ENCODE results near the gene NYAP1. TPM values are rescaled to one million over a fixed set of nuclear protein-coding genes. Genes with fewer than 3 reads are reported as not detected.
A peak's percentile ranks its signal among the peaks of the same experiment; 100 is the strongest.
"Not testable (repeated sequence)": the region's sequence is repeated elsewhere in the genome, so short reads cannot be mapped to it uniquely, and the experiment has no call there.

The NYAP1 gene
- polyA plus RNA-seq, 3 donors: 1.6 to 2.9 (median 2.4) TPM

DNA sequence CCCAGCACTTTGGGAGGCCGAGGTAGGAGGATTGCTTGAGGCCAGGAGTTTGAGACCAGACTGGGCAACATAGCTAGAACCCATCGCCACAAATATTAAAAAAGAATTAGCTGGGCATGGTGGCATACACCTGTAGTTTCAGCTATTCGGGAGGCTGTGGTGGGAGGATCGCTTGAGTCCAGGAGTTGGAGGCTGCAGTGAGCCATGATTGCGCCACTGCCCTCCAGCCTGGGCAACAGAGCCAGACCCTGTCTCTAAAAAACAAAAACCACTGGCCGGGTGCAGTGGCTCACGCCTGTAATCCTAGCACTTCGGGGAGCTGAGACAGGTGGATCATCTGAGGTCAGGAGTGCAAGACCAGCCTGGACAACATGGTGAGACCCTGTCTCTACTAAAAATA is 29.9 kb upstream of the NYAP1 start:
- not testable (repeated sequence) for DNase-seq (ENCODE audit: extremely low read depth in 1 of 11, low read depth in 9 of 11, low spot score in 4 of 11)

- no peak for DNase-seq (ENCODE audit: extremely low read depth in 1 of 11, low read depth in 9 of 11, low spot score in 4 of 11)
Observed at GRCh38 chr7:100455206-100455605, 28.5 kb upstream of the NYAP1 start.

DNA sequence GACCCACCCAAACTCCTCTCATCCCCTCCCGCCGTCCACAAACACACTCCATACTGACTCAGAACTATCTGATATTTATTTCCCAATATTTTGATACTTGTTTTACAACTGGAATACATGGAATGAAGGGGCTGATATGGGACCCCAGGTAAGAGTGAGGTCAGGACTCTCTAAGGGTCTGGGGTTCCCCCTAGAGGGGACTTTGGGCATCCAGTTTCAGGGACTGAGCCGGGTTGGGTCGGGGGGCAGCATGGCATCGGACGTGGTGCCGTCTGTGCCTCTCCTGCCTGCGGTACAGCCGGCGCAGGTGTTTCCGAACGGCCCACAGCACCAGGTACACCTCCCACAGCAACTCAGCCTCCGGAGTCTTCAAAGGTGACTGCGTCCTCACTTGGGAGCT is 27.2 kb upstream of the NYAP1 start:
- DNase-seq (ENCODE audit: extremely low read depth in 1 of 11, low read depth in 9 of 11, low spot score in 4 of 11): no peak

DNA sequence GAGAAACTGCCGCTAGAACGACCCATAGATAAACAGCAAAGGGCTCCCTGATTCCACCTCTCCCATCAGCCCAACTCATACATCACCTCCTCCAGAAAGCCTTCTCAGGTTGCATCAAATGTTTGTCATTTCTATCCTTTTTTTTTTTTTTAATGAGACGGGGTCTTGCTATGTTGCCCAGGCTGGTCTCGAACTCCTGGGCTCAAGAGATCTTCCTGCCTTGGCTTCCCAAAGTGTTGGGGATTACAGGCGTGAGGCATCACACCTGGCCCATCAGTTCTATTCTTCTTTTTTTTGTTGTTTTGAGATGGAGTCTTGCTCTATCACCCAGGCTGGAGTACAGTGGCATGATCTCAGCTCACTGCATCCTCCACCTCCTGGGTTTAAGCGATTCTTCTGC is 26.7 kb upstream of the NYAP1 start:
- DNase-seq (ENCODE audit: extremely low read depth in 1 of 11, low read depth in 9 of 11, low spot score in 4 of 11): no peak

GRCh38 chr7:100464210-100464660 is 19.5 kb upstream of the NYAP1 start, which contains the start of gene SPACDR:
Gene SPACDR (minus strand): TSS chr7:100464260. CDS start chr7:100464025, 235 bp downstream.
- no peak for DNase-seq (ENCODE audit: extremely low read depth in 1 of 11, low read depth in 9 of 11, low spot score in 4 of 11)

- DNase-seq (ENCODE audit: extremely low read depth in 1 of 11, low read depth in 9 of 11, low spot score in 4 of 11): no peak
Observed at GRCh38 chr7:100464791-100465190, 18.9 kb upstream of the NYAP1 start.

GRCh38 chr7:100465299-100465698 is 18.4 kb upstream of the NYAP1 start:
- no peak for DNase-seq (ENCODE audit: extremely low read depth in 1 of 11, low read depth in 9 of 11, low spot score in 4 of 11)

GRCh38 chr7:100465702-100466311 is 17.9 kb upstream of the NYAP1 start:
- DNase-seq (ENCODE audit: extremely low read depth in 1 of 11, low read depth in 9 of 11, low spot score in 4 of 11): peak in 4 of 11 donors; percentile 51 to 66 (median 60)

DNA sequence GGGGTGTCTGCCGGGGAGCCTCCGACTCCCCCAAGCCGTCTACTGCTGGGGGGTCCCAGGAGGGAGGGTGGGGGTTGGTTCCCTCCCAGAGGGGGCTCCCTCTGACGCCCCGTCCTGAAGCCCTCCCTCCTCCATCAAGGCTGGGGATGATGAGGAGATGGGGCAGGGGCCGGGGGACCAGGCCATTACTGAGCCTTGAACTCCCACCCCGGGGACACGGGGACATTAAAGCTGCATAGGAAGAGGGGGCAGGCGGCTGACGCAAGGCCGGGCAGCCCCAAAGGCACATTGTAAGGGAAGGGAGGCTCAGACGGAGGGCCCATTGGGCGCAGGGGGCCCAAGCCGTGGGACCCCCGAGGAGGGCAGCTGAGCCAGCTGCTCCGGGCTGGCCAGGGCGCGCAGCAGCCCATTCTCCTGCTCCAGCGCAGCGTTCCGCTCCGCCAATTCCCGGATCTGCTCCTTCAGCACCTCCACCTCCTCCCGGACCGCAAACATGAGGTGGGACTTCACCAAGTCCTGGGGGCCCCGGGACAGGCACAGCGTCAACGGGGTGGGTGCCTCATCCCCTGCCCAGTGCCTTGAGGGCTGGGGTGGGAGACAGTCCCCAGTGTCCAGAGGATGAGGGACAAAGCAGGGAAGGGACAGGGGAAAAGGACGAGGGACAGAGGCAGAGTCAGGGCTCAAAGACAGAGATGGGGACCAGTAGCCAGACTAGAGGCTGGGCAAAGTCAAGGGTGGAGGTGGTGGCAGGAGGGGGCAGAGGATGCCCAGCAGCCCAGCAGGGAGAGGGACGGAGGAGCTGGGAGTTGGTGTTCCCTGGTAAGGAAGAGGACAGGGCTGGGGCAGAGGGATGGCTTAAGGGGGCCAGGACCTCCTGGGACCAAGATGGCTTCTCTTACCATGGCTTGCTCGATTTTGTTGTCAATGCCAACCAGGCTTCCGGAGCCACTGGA is 16.8 kb upstream of the NYAP1 start:
- no peak for DNase-seq (ENCODE audit: extremely low read depth in 1 of 11, low read depth in 9 of 11, low spot score in 4 of 11)

GRCh38 chr7:100467638-100468373 is 15.9 kb upstream of the NYAP1 start:
- DNase-seq (ENCODE audit: extremely low read depth in 1 of 11, low read depth in 9 of 11, low spot score in 4 of 11): no peak

DNA sequence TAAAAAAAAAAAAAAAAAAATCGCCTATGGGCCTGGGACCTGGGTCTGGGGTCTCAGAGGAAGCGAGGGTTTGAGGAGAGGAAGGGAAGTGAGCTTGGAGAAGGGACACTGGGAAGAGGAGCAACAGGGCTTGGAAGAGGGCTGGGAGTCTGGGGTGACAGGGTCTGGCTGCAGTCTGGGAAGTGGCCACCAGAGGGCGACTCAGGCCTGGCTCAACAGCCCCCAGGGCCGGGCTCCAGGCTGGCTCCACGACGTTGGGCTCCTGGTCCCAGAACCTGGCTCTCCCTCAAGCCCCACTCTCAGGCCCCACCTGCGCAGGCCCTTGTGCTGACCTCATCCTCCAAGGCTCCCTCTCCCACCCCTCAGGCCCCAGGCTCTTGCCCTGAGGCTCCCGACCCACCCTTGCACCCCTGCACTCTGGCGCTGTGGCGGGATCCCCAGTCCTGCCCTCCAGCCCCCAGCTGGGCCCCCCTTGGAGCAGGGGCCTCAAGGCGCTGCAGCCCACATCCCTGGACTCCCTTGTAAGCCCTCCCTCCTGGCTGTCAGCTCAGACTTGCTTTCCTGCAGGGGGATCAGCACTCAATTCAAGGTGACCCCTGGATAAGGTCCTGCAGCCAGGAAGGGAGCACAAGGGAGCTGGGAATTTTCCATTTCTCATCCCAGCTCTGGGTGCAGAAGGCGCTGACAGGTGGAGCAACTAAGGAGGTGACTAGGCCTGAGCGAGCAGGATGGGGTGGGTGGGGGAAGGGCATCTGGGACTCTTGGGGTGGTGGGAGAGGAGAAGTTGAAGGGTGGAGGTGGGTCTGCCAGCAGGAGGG is 14.3 kb upstream of the NYAP1 start:
- peak in 3 of 11 donors; percentile 66 to 79 (median 70) for DNase-seq (ENCODE audit: extremely low read depth in 1 of 11, low read depth in 9 of 11, low spot score in 4 of 11)

DNA sequence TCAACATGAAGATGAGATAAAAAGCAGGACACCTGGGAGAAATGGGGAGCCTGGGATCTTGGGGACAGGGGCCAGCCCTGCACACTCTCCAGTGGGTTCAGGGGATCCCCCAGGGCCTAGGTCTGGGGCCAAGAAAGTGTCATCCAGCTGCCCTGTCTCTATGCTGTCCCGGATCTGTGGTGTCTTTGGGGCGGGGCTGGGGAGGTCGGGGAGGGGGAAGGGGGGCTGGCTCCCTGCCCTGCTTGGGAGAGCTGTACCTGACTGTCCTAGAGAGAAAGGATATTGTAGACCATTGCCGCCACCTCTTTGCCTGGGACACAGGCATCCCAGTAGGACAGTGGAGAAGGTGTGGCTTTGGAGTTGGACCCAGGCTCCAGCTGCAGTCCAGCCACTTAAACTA is 12.7 kb upstream of the NYAP1 start:
- no peak for DNase-seq (ENCODE audit: extremely low read depth in 1 of 11, low read depth in 9 of 11, low spot score in 4 of 11)

- DNase-seq (ENCODE audit: extremely low read depth in 1 of 11, low read depth in 9 of 11, low spot score in 4 of 11): no peak
Observed at GRCh38 chr7:100472121-100472851, 11.4 kb upstream of the NYAP1 start.

- no peak for DNase-seq (ENCODE audit: extremely low read depth in 1 of 11, low read depth in 9 of 11, low spot score in 4 of 11)
Observed at GRCh38 chr7:100472854-100473499, 10.8 kb upstream of the NYAP1 start.

GRCh38 chr7:100475549-100475948 is 8.2 kb upstream of the NYAP1 start:
- DNase-seq (ENCODE audit: extremely low read depth in 1 of 11, low read depth in 9 of 11, low spot score in 4 of 11): no peak

DNA sequence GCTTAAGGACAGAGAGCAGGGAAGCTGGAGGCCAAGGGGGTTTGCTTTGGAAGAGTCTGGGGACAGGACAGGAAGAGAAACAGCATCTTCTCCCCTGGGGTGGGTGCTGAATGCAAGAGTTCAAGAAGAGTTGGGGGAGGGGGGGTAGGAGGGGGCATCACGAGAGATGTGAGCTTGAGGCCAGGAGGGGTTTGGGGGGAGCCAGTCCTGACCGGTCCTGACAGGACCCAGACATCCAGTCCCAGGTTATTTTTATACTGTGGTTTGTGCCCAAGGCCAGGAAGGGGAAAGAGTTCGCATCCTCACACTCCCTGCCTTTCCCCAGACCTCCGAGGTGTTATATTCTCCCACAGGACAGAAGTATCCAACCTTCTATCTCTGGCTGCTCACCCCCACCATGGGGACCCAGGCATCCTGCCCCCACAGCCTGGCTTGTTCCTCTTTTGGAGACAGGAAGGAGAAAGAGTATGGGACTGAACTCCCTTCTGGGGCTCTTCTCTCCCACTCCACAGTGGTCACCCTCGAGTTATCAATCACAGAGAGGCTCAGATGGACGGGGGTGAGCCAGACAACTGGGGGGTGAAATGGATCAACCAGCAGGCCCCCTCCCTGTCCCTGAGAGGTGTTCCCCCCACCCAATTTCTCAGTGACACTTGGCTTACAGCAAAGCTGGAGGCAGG is 7.5 kb upstream of the NYAP1 start:
- DNase-seq (ENCODE audit: extremely low read depth in 1 of 11, low read depth in 9 of 11, low spot score in 4 of 11): no peak
